Astrocyte (in vitro differentiated cells and primary cell): ENCODE data around the gene PTPRC. TPM values are rescaled to one million over a fixed set of nuclear protein-coding genes. Genes with fewer than 3 reads are reported as not detected.

Experiments used
- DNase-seq: peaks from one replicate; pipeline ENCODE4 v3.0.0-alpha.2; 2010; ENCODE audit warnings: low read depth
- FAIRE-seq: peaks from 2 replicates; lab custom pipeline; 2011; peaks lifted over from hg19 to GRCh38; lab: Jason Lieb, UNC
- H2AFZ ChIP-seq: 2 replicates; pipeline ENCODE4 v1.6.0; 2012; ENCODE audit warnings: low read depth, low read length, inconsistent platforms
- H3K27ac ChIP-seq: 2 replicates; pipeline ENCODE4 v1.5.1; 2011; ENCODE audit warnings: low read depth, low read length, inconsistent platforms
- H3K27me3 ChIP-seq: 2 replicates; pipeline ENCODE4 v1.6.0; 2011; ENCODE audit warnings: low read length, inconsistent platforms; ENCODE audit not compliant: insufficient read depth
- H3K36me3 ChIP-seq: 2 replicates; pipeline ENCODE4 v1.5.1; 2011; ENCODE audit warnings: low read length, inconsistent platforms; ENCODE audit not compliant: insufficient read depth
- H3K4me1 ChIP-seq: 2 replicates; pipeline ENCODE4 v1.5.1; 2011; ENCODE audit warnings: low read length, inconsistent platforms; ENCODE audit not compliant: insufficient read depth
- H3K4me2 ChIP-seq: 2 replicates; pipeline ENCODE4 v1.6.0; 2012; ENCODE audit warnings: low read length, inconsistent platforms
- H3K4me3 ChIP-seq: 2 replicates; pipeline ENCODE4 v1.5.1; 2011; ENCODE audit warnings: low read depth, mild to moderate bottlenecking, low read length, inconsistent platforms; ENCODE audit not compliant: insufficient read depth
- H3K79me2 ChIP-seq: 2 replicates; pipeline ENCODE4 v1.6.0; 2012; ENCODE audit warnings: mild to moderate bottlenecking, low read length, inconsistent platforms; ENCODE audit not compliant: insufficient read depth
- H3K9ac ChIP-seq: 2 replicates; pipeline ENCODE4 v1.6.0; 2012; ENCODE audit warnings: mild to moderate bottlenecking, low read length, inconsistent platforms
- H3K9me3 ChIP-seq: 2 replicates; pipeline ENCODE4 v1.5.1; 2012; ENCODE audit warnings: low read depth, mild to moderate bottlenecking, low read length, inconsistent platforms; ENCODE audit not compliant: insufficient read depth
- H4K20me1 ChIP-seq: 2 replicates; pipeline ENCODE4 v1.6.0; 2012; ENCODE audit warnings: low read length, inconsistent platforms; ENCODE audit not compliant: insufficient read depth
- H3K27ac Mint-ChIP-seq: one replicate; pipeline ENCODE4 v1.8.0; 2021; ENCODE audit warnings: mild to moderate bottlenecking, mixed read lengths; ENCODE audit not compliant: unreplicated experiment
- H3K27me3 Mint-ChIP-seq: one replicate; pipeline ENCODE4 v1.8.0; 2021; ENCODE audit warnings: low read depth, mixed read lengths; ENCODE audit not compliant: unreplicated experiment
- H3K36me3 Mint-ChIP-seq: one replicate; pipeline ENCODE4 v1.8.0; 2021; ENCODE audit warnings: low read depth, mixed read lengths; ENCODE audit not compliant: unreplicated experiment
- H3K4me1 Mint-ChIP-seq: one replicate; pipeline ENCODE4 v1.8.0; 2021; ENCODE audit warnings: low read depth, mixed read lengths; ENCODE audit not compliant: unreplicated experiment
- H3K4me3 Mint-ChIP-seq: one replicate; pipeline ENCODE4 v1.8.0; 2021; ENCODE audit warnings: mild to moderate bottlenecking, moderate library complexity, mixed read lengths; ENCODE audit not compliant: unreplicated experiment
- H3K9me3 Mint-ChIP-seq: one replicate; pipeline ENCODE4 v1.8.0; 2021; ENCODE audit warnings: mild to moderate bottlenecking, mixed read lengths; ENCODE audit not compliant: unreplicated experiment
- CTCF ChIP-seq: IDR thresholded peaks from 2 replicates; pipeline ENCODE4 v1.5.1; 2011; ENCODE audit warnings: low read depth, mild to moderate bottlenecking, inconsistent platforms, low read length, moderate library complexity; ENCODE audit not compliant: insufficient read depth
- EZH2 ChIP-seq: IDR thresholded peaks from 2 replicates; pipeline ENCODE4 v1.6.1; 2012; ENCODE audit warnings: mild to moderate bottlenecking, low read length, inconsistent platforms; ENCODE audit not compliant: insufficient read depth
- total RNA-seq: library from RNA; stranded (reverse); gene quantifications from 2 replicates; pipeline ENCODE4 v1.2.1, GENCODE V29; 2021

PTPRC gene
- total RNA-seq, 1 donor from 2014 or later, result 0.20 TPM

GRCh38 chr1:198771563-198772153, 132.8 kb downstream of the PTPRC start:
- no peak overlapping the region for H2AFZ ChIP-seq
- H3K27me3 ChIP-seq, result no peaks in the 10 kb centered on the region
- no peaks in the 10 kb centered on the region for H3K36me3 Mint-ChIP-seq
- H3K4me1 Mint-ChIP-seq, result peaks cover 25% of the 10 kb centered on the region
- no peaks in the 10 kb centered on the region for H3K79me2 ChIP-seq
- H3K9ac ChIP-seq, result no peak overlapping the region
- peaks cover 10% of the 10 kb centered on the region for H3K4me1 ChIP-seq
- H3K9me3 Mint-ChIP-seq, result no peaks in the 10 kb centered on the region
- no peak overlapping the region for H3K27ac Mint-ChIP-seq
- no peaks in the 10 kb centered on the region for H3K9me3 ChIP-seq
- H3K4me2 ChIP-seq, result no peak overlapping the region
- FAIRE-seq (peak; percentile 49), DNase-seq (peak; percentile 31)
- no peak for TF ChIP-seq EZH2
- peak; percentile 56 for TF ChIP-seq CTCF
- no peaks in the 10 kb centered on the region for H3K36me3 ChIP-seq
- no peaks in the 10 kb centered on the region for H3K27me3 Mint-ChIP-seq
- no peak overlapping the region for H3K4me3 Mint-ChIP-seq
- H3K27ac ChIP-seq, result no peak overlapping the region
- no peak overlapping the region for H3K4me3 ChIP-seq
- H4K20me1 ChIP-seq, result no peaks in the 10 kb centered on the region

- FAIRE-seq (no peak), DNase-seq (no peak)
- H3K4me1 ChIP-seq, result peaks cover 17% of the 10 kb centered on the region
- H3K27ac ChIP-seq, result no peak overlapping the region
- Mint-ChIP-seq H3K4me1 (peaks cover 35% of the 10 kb centered on the region), H3K4me3 (no peak overlapping the region), H3K27me3 (no peaks in the 10 kb centered on the region), H3K36me3 (no peaks in the 10 kb centered on the region), H3K9me3 (no peaks in the 10 kb centered on the region), H3K27ac (no peak overlapping the region)
- no peak overlapping the region for H3K4me3 ChIP-seq
- no peaks in the 10 kb centered on the region for H3K36me3 ChIP-seq
- H4K20me1 ChIP-seq, result no peaks in the 10 kb centered on the region
- H3K79me2 ChIP-seq, result no peaks in the 10 kb centered on the region
- H2AFZ ChIP-seq, result no peak overlapping the region
- TF ChIP-seq CTCF, result no peak
- no peak for TF ChIP-seq EZH2
- H3K9ac ChIP-seq, result no peak overlapping the region
- no peaks in the 10 kb centered on the region for H3K27me3 ChIP-seq
- no peak overlapping the region for H3K4me2 ChIP-seq
- H3K9me3 ChIP-seq, result no peaks in the 10 kb centered on the region
These were observed 133.8 kb downstream of the PTPRC start for GRCh38 chr1:198772626-198773025.

GRCh38 chr1:198773030-198773429, 134.2 kb downstream of the PTPRC start:
- peaks cover 38% of the 10 kb centered on the region for H3K4me1 Mint-ChIP-seq
- no peak overlapping the region for H3K27ac Mint-ChIP-seq
- H3K4me3 Mint-ChIP-seq, result no peak overlapping the region
- Histone ChIP-seq H3K9ac (no peak overlapping the region), H4K20me1 (no peaks in the 10 kb centered on the region), H3K27me3 (no peaks in the 10 kb centered on the region), H3K4me1 (peaks cover 17% of the 10 kb centered on the region), H3K36me3 (no peaks in the 10 kb centered on the region), H2AFZ (no peak overlapping the region), H3K79me2 (no peaks in the 10 kb centered on the region), H3K4me2 (no peak overlapping the region), H3K27ac (no peak overlapping the region), H3K4me3 (no peak overlapping the region), H3K9me3 (no peaks in the 10 kb centered on the region)
- FAIRE-seq (no peak), DNase-seq (no peak)
- H3K36me3 Mint-ChIP-seq, result no peaks in the 10 kb centered on the region
- H3K27me3 Mint-ChIP-seq, result no peaks in the 10 kb centered on the region
- no peaks in the 10 kb centered on the region for H3K9me3 Mint-ChIP-seq
- TF ChIP-seq CTCF, result no peak
- TF ChIP-seq EZH2, result no peak
